GM08714 (cell line): ENCODE measurements around the gene HRH1.
"Not testable (repeated sequence)": the region's sequence is repeated elsewhere in the genome, so short reads cannot be mapped to it uniquely, and the experiment has no call there.

Source experiments
- H3K4me3 ChIP-seq: fragments of 200-500 bp; sonication (Bioruptor generic); 2 replicates; pipeline ENCODE4 v1.5.1; 2014; ENCODE audit warnings: mild to moderate bottlenecking, low read length, inconsistent platforms
- ZNF274 ChIP-seq: IDR thresholded peaks from 2 replicates; pipeline ENCODE4 v1.6.1; 2012; ENCODE audit warnings: mild to moderate bottlenecking, low read depth, low read length

Gene HRH1

GRCh38 chr3:11198495-11198894 lies 44.2 kb downstream of the HRH1 start:
- TF ChIP-seq ZNF274 = no peak
- no peak overlapping the region for H3K4me3 ChIP-seq

GRCh38 chr3:11199902-11200845 lies 45.9 kb downstream of the HRH1 start:
- H3K4me3 ChIP-seq = no peak overlapping the region
- no peak for TF ChIP-seq ZNF274

GRCh38 chr3:11201251-11202019 lies 47.1 kb downstream of the HRH1 start:
- no peak for TF ChIP-seq ZNF274
- no peak overlapping the region for H3K4me3 ChIP-seq

GRCh38 chr3:11203961-11204360 lies 49.7 kb downstream of the HRH1 start:
- H3K4me3 ChIP-seq = no peak overlapping the region
- no peak for TF ChIP-seq ZNF274

GRCh38 chr3:11204697-11205348 lies 50.5 kb downstream of the HRH1 start:
- H3K4me3 ChIP-seq = no peak overlapping the region
- no peak for TF ChIP-seq ZNF274

- H3K4me3 ChIP-seq = not testable (repeated sequence)
Measured at GRCh38 chr3:11205881-11206280, 51.6 kb downstream of the HRH1 start.

- no peak for TF ChIP-seq ZNF274
- H3K4me3 ChIP-seq = no peak overlapping the region
Measured at GRCh38 chr3:11206316-11206715, 52.0 kb downstream of the HRH1 start.

- TF ChIP-seq ZNF274 = no peak
- H3K4me3 ChIP-seq = no peak overlapping the region
Measured at GRCh38 chr3:11206953-11207352, 52.7 kb downstream of the HRH1 start.

- no peak overlapping the region for H3K4me3 ChIP-seq
- no peak for TF ChIP-seq ZNF274
Measured at GRCh38 chr3:11211531-11212298, 57.4 kb downstream of the HRH1 start.

- no peak for TF ChIP-seq ZNF274
Measured at GRCh38 chr3:11212299-11212608, 58.0 kb downstream of the HRH1 start.

GRCh38 chr3:11212784-11213183 lies 58.5 kb downstream of the HRH1 start:
- no peak overlapping the region for H3K4me3 ChIP-seq
- no peak for TF ChIP-seq ZNF274

More at GRCh38 chr3:11212299-11212608, 58.0 kb downstream of the HRH1 start:
- no peak overlapping the region for H3K4me3 ChIP-seq

- no peak for TF ChIP-seq ZNF274
- no peak overlapping the region for H3K4me3 ChIP-seq
Measured at GRCh38 chr3:11213810-11214450, 59.6 kb downstream of the HRH1 start.

GRCh38 chr3:11214451-11214978 lies 60.2 kb downstream of the HRH1 start:
- TF ChIP-seq ZNF274 = no peak
- H3K4me3 ChIP-seq = no peak overlapping the region

- H3K4me3 ChIP-seq = not testable (repeated sequence)
Measured at GRCh38 chr3:11217370-11217769, 63.1 kb downstream of the HRH1 start.
